HG03439 (cell line): ENCODE data around the gene KCNIP4.

Experiments
- ATAC-seq: cut with Tn5 transposase; IDR thresholded peaks from one replicate; pipeline ENCODE4 v1.9.1; 2021; ENCODE audit warnings: mild to moderate bottlenecking, moderate library complexity; ENCODE audit not compliant: unreplicated experiment

The KCNIP4 gene

DNA sequence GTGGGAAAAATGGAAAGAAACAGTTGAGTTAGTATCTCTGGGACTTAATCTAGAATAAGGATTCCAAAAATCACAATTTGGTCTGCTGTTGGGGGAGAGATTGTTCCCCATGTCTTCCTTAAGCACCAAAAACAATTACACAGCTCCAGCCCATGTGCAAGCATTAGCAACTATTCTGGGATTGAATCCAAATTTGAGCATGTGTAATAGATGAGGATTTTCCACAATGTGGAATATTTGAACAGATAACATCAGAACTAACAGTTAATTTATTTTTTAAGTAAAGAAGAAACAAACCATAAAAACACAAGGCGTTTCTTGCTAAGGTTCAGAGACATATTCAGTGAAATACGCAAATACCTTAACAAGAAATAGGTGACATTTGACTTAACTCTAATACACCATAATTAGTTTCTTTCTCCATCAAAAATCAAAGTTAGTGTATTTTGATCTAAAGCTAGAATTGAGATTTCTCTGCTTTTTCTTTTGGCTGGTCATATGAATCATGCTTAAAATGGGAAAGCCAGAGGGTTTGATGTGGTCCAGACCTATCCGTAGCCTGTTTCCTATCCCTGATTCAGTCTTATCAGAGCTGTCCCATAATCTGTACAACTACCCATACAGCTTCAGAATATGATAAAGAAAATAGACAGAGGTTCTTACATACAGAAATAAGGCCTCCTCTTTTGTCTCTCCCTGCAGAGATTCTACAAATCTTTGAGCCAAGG is 834.9 kb downstream of the KCNIP4 start:
- ATAC-seq, result no peak

DNA sequence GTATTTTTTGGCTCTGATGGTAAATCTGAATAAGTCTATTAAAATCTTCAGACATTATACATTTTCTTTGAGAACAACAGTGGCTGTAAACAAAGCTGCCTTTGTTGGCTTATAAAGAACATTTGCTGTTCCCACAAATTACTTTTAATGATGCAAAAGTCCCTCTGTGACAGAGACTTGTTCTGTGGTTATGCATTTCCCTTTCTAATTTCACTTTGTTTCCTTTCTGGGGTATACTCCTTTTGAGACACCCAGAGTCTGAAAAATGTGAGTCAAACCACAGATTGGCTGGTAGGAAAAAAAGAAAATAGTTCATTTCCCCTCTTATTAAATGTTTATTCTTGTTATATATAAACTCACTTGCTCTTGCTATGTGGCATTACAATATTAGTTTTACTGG is 845.9 kb downstream of the KCNIP4 start:
- ATAC-seq, result no peak

DNA sequence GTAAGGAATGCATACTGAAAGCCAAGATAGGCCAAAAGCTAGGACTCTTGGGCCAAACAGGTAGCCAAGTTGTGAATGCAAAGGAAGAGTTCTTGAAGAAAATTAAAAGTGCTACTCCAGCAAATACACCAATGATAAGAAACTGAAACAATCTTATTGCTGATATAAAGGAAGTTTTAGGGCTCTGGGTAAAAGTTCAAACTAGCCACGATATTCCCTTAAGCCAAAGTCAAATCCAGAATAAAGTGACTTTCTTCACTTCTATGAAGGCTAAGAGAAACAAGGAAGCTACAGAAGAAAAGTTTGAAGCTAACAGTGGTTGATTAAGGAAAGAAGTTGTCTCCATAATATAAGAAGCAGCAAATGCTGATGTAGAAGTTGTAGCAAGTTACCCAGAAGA is 850.7 kb downstream of the KCNIP4 start:
- ATAC-seq, result no peak

DNA sequence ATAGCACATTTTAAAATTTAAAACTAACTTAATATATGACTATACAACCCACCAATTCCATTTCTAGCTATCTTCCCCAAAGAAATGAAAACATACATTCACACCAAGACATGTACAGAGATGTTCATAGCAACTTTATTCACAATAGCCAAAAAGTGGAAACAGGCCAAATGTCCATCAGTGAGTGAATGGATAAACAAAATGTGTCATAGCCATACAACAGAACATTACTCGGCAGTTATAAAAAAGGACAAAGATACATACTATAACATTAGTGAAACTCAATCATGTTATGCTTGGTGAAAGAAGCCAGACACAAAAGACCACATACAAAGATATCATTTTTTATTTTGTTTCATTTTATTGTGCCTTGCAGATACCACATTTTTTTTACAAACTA is 851.5 kb downstream of the KCNIP4 start:
- no peak for ATAC-seq

DNA sequence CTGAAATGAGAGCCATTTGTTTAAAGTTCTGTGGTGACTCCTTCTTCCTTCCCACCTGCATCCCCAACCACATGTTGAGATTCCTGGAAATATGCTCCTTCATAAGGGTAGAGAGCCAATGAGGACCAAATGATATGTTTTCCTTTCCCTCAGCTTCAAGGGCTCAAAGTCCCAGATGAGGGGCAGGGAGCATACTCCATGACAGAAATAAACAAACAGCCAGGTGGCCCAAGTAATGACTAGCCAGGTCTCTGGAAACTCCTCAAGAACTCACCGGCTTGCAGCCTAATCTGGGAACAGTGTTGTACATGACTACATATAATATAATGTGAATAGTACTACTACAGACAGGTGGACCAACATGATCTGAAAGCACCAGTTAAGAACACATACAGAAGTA is 856.0 kb downstream of the KCNIP4 start:
- no peak for ATAC-seq

DNA sequence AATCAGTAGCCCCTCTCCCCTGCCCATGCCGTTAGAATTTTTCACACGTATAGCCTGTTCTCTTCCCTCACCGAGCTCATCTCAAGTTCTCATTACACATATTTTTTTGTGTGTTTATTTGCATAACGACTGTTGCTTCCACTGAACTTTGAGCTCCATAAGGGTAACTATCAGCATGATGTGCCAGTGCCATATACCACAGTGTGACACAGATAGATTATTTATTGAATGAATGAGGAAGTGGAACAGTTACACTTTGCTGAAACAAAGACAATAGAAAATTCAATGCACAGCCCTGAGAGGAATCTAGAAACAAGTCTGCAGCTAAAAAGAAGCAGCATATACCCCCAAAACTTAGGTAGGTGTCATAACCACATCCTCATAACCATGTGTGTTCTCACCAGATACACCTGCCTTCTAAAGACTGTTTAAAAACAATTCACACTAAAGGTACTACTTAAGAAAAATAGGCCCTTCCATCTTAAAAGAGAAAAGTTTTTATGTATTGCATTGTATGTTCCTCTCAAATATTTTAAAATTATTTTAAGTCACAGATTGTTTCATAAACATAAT is 858.4 kb downstream of the KCNIP4 start:
- no peak for ATAC-seq

DNA sequence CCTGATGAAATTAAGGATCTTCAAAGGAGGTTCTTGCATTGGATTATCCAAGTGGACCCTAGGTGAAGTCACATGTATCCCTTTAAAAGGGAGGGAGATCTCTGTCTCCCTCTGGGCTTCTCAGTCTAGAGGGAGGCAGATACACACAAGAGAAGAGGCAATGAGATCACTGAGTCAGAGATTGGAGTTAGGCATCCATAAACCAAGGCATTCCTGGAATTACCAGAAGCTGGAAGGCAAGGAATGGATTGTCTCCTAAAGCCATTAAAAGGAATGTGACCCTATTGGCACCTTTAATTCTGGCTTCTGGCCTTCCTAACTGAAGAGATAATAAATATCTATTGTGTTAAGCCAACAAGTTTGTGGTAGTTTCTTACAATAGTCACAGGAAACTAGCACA is 865.2 kb downstream of the KCNIP4 start:
- no peak for ATAC-seq

DNA sequence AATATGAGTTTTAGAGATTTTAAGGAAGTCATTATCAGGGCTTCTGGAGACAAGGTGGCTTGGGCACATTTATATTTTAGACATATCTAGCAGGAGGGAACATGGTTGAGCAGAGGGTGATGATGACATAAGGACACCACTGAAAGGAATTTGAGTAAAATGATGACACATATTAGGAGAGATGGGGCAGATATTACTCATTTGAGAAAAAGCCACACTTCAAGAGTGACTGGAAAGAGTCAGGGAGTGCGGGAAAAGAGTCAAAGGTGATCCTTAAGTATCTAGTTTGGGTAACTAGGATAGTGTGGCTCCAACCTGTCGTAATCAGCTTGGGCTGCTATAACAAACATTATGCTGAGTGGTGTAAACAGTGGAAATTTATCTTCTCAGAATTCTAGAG is 870.6 kb downstream of the KCNIP4 start:
- no peak for ATAC-seq

DNA sequence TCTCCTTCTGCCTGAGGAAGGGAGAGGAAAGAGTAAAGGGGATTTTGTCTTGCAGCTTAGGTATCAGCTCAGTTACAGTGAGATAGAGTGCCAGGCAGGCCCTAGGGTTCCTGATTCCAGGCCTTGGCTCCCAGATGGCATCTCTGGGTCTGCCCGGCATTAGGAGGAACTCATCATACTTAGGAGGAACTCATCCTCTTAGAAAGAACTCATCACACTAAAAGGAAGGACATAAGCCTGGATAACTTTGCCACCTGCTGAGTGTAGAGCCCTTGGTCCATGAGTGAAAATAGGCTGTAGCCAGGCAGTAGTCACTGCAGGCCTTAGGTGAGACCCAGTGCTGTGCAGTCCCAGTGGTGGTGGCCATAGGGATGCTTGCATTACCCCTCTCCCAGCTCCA is 881.2 kb downstream of the KCNIP4 start:
- no peak for ATAC-seq

DNA sequence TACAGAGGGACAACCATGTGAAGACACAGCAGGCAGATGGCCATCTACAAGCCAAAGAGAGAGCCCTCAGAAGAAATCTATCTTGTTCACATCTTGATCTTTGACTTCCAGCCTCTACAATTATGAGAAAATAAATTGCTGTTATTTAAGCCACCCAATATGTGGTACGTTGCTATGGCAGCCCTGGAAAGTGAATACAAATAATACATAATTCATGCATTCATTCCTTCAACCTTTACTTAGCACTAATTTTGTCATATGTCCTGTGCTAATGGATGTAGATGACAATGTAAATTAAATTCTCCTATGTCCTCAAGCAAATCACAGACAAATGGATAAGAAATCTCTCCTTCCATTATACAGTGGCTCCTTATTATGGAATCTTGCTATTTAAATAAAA is 886.7 kb downstream of the KCNIP4 start:
- no peak for ATAC-seq

DNA sequence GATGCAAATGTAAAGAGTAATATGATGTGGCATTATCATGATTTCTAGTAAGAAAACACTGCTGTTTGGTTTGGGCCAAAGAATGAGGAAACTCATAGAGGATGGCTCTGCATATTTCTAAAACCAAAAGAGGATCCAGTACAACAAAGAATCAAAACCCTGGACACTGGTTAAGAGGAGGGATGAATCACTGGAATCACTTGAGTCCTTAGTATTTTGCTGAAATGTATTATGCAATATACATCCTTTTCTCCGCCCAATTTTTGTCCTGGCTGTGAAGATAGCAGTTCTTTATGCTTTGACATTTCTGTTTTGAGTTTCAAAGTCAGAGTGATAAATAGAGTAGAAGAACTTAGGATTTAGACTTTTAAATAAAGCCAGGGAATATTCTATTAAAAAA is 902.4 kb downstream of the KCNIP4 start:
- ATAC-seq, result no peak

DNA sequence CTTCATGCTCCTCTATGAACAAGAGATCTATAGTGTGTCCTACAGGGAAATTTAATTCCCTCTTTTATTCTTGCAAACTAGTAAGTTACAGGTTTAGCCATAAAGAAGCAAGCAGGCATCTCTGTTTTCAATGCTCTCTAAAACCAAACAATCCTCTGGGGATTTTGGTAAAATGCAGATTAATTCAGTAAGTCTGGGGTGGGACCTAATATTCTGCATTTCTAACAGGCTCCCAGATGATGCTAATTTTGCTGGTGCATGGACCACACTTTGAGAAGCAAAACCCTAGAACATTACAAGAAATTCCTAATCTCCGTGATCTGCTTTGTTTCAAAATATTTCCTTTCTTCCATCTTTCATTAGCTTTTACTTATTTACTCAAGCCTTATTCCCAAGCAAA is 903.5 kb downstream of the KCNIP4 start:
- ATAC-seq, result no peak

DNA sequence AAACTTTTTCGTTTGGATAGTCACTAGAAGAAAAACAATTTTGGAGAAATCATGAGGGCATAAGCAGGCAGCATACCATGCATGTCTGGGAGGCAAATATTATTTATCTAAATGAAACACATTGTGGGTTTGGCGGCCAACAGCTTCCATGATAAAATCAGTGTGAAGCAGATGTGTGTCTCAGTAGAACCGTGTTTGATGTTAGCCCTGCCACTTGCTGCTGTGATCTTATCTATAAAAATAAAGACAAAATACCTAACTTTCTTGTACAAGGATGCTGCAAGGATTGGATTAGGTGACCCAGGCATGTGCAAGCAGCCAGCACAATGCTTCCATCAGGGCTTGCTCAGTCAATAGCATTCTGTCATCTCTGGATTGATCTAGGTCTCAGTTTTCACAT is 906.9 kb downstream of the KCNIP4 start:
- ATAC-seq, result no peak

DNA sequence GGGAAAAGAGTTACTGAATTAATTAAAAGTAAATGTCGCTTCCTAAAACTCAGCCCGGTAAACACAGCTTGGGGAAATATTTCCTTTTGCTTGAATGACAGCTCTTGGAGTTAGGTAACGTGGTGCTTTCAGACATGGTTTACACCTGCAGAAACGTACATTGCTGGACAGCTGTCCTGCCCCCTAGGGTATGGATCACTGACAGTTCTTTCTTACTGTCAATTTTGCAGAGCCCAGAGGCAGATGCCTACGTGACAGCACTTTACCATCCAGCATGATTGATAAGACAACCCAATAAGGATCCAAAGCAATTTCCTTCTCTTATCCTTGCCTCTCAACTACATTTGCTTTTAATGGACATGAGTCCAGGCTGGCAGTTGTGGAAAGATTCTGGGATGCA is 913.8 kb downstream of the KCNIP4 start:
- no peak for ATAC-seq

DNA sequence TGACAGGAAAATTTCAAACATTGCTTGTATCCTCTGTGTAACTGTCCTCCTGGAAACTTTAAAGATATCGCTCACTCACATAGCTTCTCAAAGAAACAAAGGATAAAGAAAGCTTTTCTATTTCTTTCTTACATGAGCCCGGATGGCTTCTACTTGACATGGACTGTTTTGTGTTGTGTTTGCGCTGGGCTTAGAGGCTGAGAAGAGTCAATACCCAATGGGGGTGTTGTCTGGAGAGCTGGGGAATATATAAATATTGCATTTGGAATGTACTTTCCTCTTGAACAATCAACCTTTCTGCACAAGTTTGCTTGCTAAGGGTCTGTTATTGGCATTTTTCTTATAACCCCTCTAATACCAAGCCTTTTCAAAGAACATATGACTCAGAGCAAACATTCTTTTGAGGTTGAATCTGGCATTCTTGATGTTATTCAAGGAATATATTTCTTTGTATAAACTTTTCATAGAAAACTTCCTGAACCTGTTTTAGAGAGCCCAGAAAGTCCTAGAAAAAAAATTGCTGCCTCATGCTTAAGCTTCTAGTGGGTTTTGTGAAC is 916.4 kb downstream of the KCNIP4 start:
- ATAC-seq, result no peak

DNA sequence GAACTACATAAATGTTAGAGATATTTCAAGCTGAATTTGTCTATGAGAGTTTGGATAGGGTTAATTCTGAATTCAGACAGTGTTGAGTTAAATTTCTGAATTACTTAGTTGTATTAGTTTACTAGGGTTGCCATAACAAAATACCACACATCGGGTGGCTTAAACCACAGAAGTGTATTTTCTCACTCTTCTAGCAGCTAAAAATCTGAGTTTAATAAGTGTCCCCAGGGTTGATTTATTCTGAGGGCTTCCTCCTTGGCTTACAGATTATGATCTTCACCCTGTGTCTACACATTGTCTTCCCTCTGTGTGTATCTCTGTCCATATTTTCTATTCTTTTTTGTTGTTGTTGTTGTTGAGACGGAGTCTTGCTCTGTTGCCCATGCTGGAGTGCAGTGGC is 929.8 kb downstream of the KCNIP4 start:
- no peak for ATAC-seq

DNA sequence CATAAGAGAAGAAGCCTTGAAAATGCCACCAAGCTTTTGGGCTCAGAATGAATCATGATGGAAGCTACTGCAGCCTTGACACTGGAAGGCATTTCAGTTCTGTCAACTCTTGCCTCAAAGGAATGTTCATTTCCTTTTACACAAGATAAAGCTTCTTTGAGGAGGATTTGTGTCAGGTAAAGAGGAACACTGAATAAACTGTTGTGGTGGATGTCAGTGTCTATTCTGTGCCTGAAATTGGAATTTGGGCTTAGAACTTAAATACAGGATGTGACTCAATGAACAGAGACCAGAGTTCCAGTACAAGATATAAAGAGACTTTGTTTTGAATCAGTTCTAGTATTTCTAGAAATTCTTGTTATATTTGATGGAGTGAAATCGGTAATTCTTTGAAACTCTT is 935.1 kb downstream of the KCNIP4 start:
- no peak for ATAC-seq

DNA sequence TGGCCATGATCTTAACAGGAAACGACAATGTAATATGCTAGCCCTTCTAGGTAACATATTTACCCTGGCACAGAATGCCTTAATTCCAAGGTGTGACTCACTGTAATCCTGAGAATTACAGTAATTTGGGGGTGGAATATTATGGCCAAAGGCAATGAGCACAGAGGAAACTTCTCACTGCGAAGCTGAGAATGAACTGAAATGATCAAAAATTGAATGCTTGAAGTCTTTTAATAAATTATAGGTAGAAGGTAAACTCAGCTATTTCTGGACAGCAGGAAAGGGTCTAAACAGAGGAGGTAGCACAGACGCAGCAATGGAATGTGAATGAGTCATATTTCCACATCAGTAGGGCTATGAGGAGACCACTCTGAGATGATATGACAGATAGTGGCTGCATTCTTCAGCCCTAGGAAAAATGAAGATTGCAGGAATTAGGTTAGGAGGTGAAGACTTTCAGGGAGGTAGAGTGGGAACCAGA is 935.7 kb downstream of the KCNIP4 start:
- ATAC-seq, result no peak

DNA sequence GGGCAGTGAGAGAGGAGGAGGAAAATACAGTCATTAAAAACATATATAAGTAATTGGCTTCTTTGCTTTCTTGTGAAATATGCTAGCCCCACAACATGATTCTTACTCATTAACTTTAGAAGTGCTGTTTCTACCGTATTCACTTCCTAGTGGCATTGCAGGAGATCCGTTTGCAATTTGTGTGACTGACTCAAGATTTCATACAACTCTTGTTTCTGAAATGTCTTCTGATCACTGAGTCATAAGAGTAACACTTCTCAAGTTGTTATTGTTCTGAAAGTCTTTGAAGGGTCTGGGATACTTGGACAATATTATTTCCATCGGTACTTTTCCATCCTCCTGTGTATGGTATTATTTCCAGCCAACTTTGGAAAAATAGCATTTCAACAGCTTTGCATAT is 937.5 kb downstream of the KCNIP4 start:
- no peak for ATAC-seq

DNA sequence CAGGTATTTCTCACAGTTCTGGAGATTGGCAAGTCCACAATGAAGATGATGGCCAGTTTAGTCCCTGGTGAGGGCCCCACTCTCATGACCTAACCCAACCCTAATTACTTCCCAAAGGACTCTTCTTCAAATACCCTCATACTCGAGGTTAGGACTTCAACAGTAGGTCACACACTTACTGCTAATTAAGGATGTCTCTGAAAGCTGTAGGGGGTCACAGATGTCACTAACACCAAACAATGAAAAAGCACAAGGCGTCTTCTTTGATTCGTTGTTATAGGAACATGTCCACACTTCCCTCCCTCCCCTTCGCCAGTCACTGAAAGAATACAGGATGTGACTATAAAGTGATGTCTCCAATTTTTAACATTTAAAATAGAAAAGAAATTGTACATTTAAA is 938.6 kb downstream of the KCNIP4 start:
- ATAC-seq, result no peak

DNA sequence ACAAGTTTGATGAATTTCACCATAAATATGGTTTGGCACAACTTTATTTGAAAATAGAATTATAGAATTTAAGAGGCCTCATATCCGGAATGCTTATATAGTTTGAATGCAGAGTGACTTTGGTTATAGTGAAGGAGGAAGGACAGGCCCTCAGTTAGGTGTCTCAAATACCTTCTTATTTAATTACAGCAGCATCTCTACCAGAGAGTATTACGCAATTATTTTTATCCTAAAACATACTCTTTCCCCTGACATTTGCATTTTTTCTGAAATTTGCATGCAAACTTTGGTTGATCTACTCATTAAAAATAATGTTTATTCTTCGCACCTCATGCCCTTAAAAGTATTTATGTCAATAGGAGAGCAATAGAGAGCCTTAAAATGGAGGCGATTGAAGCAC is 942.9 kb downstream of the KCNIP4 start:
- no peak for ATAC-seq

DNA sequence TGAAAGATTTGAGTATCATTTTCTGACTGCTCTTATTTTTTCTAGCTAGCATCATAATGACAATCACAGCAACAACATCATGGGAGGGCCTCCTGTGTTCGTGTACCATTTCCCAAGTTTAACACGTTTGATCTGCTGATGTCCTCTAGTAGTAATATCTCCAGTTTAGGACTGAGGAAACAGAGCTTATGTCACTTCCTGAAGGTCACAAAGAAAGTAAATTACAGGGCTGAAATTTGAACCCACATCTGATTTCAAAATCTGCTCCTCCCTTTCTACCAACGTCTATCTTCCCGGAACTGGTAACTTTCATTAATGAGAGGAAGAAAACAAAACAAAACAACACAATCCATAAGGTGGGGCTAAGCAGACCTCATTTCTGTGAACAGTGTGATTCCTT is 945.6 kb downstream of the KCNIP4 start:
- no peak for ATAC-seq

DNA sequence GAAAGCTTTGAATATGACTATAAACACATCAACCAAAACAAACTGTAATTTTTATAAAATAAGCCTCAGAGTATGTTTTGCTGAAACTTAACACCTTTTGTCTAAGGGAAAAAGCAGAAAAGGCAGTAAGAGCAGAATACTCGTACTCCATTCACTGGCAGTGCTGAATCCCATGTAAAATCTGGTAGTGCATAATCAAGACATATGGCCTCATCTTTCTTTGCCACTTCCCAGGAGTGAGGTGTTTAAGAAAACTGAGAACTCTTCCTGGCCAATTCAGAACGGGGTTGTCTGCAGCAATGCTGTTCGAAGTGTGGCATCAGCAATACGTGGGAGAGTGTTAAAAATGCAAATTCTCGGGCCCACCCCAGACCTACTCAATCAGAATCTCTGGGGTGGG is 946.3 kb downstream of the KCNIP4 start:
- ATAC-seq, result no peak
